GM12864 (cell line): Measurements from ENCODE around the gene VSX2.

ENCODE experiments used
- DNase-seq: peaks from one replicate; pipeline ENCODE4 v3.0.0-alpha.2; 2011; ENCODE audit warnings: low read depth
- H3K4me3 ChIP-seq: 2 replicates; pipeline ENCODE4 v1.5.1; 2011; ENCODE audit warnings: mild to moderate bottlenecking, low read depth, low read length, control low read depth
- TF ChIP-seq, protein P1 (sequence below): IDR thresholded peaks from 2 replicates; pipeline ENCODE4 v1.5.1; 2011; ENCODE audit warnings: low read depth, mild to moderate bottlenecking, moderate library complexity, low read length, control low read depth, inconsistent platforms; ENCODE audit errors: missing control alignments

The VSX2 gene

DNA sequence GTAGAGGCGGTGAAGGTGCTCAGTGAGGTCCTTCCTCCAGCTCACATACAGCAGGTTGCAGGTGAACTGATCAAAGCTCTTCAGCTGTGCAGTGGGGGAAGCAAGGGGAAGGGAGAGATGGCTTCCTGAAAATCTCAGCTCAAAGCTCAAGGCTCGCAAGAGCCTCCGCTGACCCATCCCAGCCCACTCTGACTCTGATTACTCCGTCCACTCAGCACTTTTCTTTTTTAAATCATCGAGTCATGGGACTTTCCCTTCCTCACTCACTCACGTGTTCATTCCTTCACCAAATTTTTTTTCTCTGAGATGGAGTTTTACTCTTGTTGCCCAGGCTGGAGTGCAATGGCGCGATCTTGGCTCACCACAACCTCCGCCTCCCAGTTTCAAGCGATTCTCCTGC lies 58.7 kb downstream of the VSX2 start:
- TF ChIP-seq, protein P1, sequence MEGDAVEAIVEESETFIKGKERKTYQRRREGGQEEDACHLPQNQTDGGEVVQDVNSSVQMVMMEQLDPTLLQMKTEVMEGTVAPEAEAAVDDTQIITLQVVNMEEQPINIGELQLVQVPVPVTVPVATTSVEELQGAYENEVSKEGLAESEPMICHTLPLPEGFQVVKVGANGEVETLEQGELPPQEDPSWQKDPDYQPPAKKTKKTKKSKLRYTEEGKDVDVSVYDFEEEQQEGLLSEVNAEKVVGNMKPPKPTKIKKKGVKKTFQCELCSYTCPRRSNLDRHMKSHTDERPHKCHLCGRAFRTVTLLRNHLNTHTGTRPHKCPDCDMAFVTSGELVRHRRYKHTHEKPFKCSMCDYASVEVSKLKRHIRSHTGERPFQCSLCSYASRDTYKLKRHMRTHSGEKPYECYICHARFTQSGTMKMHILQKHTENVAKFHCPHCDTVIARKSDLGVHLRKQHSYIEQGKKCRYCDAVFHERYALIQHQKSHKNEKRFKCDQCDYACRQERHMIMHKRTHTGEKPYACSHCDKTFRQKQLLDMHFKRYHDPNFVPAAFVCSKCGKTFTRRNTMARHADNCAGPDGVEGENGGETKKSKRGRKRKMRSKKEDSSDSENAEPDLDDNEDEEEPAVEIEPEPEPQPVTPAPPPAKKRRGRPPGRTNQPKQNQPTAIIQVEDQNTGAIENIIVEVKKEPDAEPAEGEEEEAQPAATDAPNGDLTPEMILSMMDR, result no peak
- H3K4me3 ChIP-seq, result no peak overlapping the region
- no peak for DNase-seq

GRCh38 chr14:74299061-74299545 lies 59.9 kb downstream of the VSX2 start:
- no peak for DNase-seq
- H3K4me3 ChIP-seq, result no peak overlapping the region
- TF ChIP-seq, protein P1, result no peak

GRCh38 chr14:74301594-74302151 lies 62.4 kb downstream of the VSX2 start:
- peak overlapping the region; percentile 87 for H3K4me3 ChIP-seq
- TF ChIP-seq, protein P1, result no peak
- DNase-seq, result no peak

GRCh38 chr14:74302152-74302628 lies 62.9 kb downstream of the VSX2 start:
- DNase-seq, result peak; percentile 22
- TF ChIP-seq, protein P1, result peak; percentile 61
- peak overlapping the region; percentile 87 for H3K4me3 ChIP-seq

GRCh38 chr14:74302634-74303569 lies 63.7 kb downstream of the VSX2 start, which contains the start of gene ABCD4:
ABCD4 (minus strand) TSS chr14:74302934; CDS start chr14:74302912, 22 bp downstream.
- TF ChIP-seq, protein P1, result peak; percentile 38

DNA sequence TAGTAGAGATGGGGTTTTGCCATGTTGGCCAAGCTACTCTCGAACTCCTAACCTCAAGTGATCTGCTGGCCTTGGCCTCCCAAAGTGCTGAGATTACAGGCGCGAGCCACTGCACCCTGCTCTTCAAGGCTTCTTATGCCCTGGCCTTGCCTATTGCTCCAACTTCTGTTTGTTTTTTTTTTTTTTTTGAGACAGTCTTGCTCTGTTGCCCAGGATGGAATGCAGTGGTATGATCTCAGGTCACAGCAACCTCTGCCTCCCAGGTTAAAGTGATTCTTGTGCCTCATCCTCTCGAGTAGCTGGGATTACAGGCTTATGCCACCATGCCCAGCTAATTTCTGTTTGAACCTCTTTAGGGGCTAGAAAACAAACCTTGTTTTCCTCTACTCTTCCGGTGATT lies 69.4 kb downstream of the VSX2 start:
- no peak for DNase-seq
- TF ChIP-seq, protein P1, result no peak
- no peak overlapping the region for H3K4me3 ChIP-seq

More at GRCh38 chr14:74302634-74303569, 63.7 kb downstream of the VSX2 start, which contains the start of gene ABCD4:
- peak within 1 kb of the TSS; percentile 87 for H3K4me3 ChIP-seq
- peak; percentile 81 for DNase-seq
